ENCODE measurements around the gene LYRM7. TPM values are rescaled to one million over a fixed set of nuclear protein-coding genes. Genes with fewer than 3 reads are reported as not detected.

Gene LYRM7
- total RNA-seq, 1 donor from 2014 or later = 7.7 TPM

Other genes with a start within 250 kb of the LYRM7 start
- gene HINT1, start 5.7 kb upstream of the LYRM7 start, total RNA-seq = 148 TPM
- gene CDC42SE2, start 93.1 kb downstream of the LYRM7 start, total RNA-seq = 23.3 TPM

Data from mesenteric fat pad (tissue), 1 donor.